Cardiac fibroblast (primary cell): Measurements from ENCODE around the gene TH.

Experiments
- DNase-seq, 2 donors: peaks; one replicate each; pipeline versions ENCODE4 v3.0.0 to v3.0.0-alpha.2; 2010; ENCODE audit warnings: low read depth in 2 of 2
- H3K4me3 ChIP-seq, 2 donors: replicated peaks in 1 of 2; 1 replicate in 1 of 2; 2 replicates in 1 of 2; pipeline ENCODE4 v1.5.1; 2011; ENCODE audit warnings: low read depth in 2 of 2, low read length in 2 of 2, mild to moderate bottlenecking in 2 of 2, moderate library complexity in 1 of 2
- CTCF ChIP-seq: IDR thresholded peaks from one replicate; pipeline ENCODE4 v1.5.1; 2011; ENCODE audit warnings: low read depth, mild to moderate bottlenecking, low read length, inconsistent platforms

The TH gene

GRCh38 chr11:2149864-2150847 is 21.5 kb downstream of the TH start:
- H3K4me3 ChIP-seq = no peak overlapping the region
- peak; percentile 78 for DNase-seq
- TF ChIP-seq CTCF = peak; percentile 70

GRCh38 chr11:2149460-2149859 is 22.2 kb downstream of the TH start:
- DNase-seq = no peak
- TF ChIP-seq CTCF = no peak
- no peak overlapping the region for H3K4me3 ChIP-seq

GRCh38 chr11:2148595-2148994 is 23.0 kb downstream of the TH start:
- H3K4me3 ChIP-seq = no peak overlapping the region
- no peak for DNase-seq

GRCh38 chr11:2147391-2147790 is 24.2 kb downstream of the TH start:
- TF ChIP-seq CTCF = no peak
- DNase-seq = no peak
- H3K4me3 ChIP-seq = no peak overlapping the region

More at GRCh38 chr11:2148595-2148994, 23.0 kb downstream of the TH start:
- no peak for TF ChIP-seq CTCF

GRCh38 chr11:2146051-2146450 is 25.6 kb downstream of the TH start:
- no peak overlapping the region for H3K4me3 ChIP-seq
- no peak for DNase-seq
- TF ChIP-seq CTCF = no peak

- no peak for TF ChIP-seq CTCF
- no peak for DNase-seq
Measured at GRCh38 chr11:2144544-2145248, 26.9 kb downstream of the TH start.

More at GRCh38 chr11:2144544-2145248, 26.9 kb downstream of the TH start:
- no peak overlapping the region for H3K4me3 ChIP-seq
